Activated CD4-positive, alpha-beta T cell treated with anti-CD3 and anti-CD28 coated beads, Interleukin-2, amount 50 U/mL, for 4 hours (primary cell): ENCODE measurements around the gene LARGE2.
A peak's percentile ranks its signal among the peaks of the same experiment; 100 is the strongest.

ENCODE experiments used
- DNase-seq, 2 experiments: peaks; one replicate each; pipeline ENCODE4 v3.0.0-alpha.2; 2020

The LARGE2 gene

GRCh38 chr11:45922425-45923082 lies at the start of gene LARGE2:
Gene LARGE2 (plus strand): TSS chr11:45922656. CDS start chr11:45922883, 227 bp downstream.
- no peak for DNase-seq

- DNase-seq: no peak
Observed at GRCh38 chr11:45876401-45876800, 46.1 kb upstream of the LARGE2 start.

GRCh38 chr11:45877221-45877620 lies 45.2 kb upstream of the LARGE2 start:
- no peak for DNase-seq

- DNase-seq: no peak
Observed at GRCh38 chr11:45877845-45878244, 44.6 kb upstream of the LARGE2 start.

GRCh38 chr11:45879803-45880686 lies 42.4 kb upstream of the LARGE2 start:
- no peak for DNase-seq

GRCh38 chr11:45880772-45881570 lies 41.5 kb upstream of the LARGE2 start:
- no peak for DNase-seq

- no peak for DNase-seq
Observed at GRCh38 chr11:45881708-45882368, 40.6 kb upstream of the LARGE2 start.

- DNase-seq: no peak
Observed at GRCh38 chr11:45884596-45885185, 37.8 kb upstream of the LARGE2 start.

- DNase-seq: peak; percentile 23 to 25
Observed at GRCh38 chr11:45885274-45885920, 37.1 kb upstream of the LARGE2 start, which contains the start of gene MAPK8IP1. Gene MAPK8IP1 (plus strand): TSS chr11:45885651. CDS start chr11:45885821, 170 bp downstream.

- no peak for DNase-seq
Observed at GRCh38 chr11:45885921-45886721, 36.3 kb upstream of the LARGE2 start.

GRCh38 chr11:45886816-45887520 lies 35.5 kb upstream of the LARGE2 start:
- no peak for DNase-seq

GRCh38 chr11:45887587-45887986 lies 34.9 kb upstream of the LARGE2 start:
- no peak for DNase-seq

GRCh38 chr11:45889555-45889954 lies 32.9 kb upstream of the LARGE2 start:
- no peak for DNase-seq

- no peak for DNase-seq
Observed at GRCh38 chr11:45889966-45890365, 32.5 kb upstream of the LARGE2 start.

GRCh38 chr11:45890886-45891550 lies 31.4 kb upstream of the LARGE2 start:
- DNase-seq: no peak

GRCh38 chr11:45892856-45893255 lies 29.6 kb upstream of the LARGE2 start:
- no peak for DNase-seq

- DNase-seq: no peak
Observed at GRCh38 chr11:45894555-45895247, 27.8 kb upstream of the LARGE2 start.

- no peak for DNase-seq
Observed at GRCh38 chr11:45895553-45896259, 26.8 kb upstream of the LARGE2 start.
